WERI-Rb-1 (cell line): Measurements from ENCODE around the gene SNX6.
"Not testable (repeated sequence)": the region's sequence is repeated elsewhere in the genome, so short reads cannot be mapped to it uniquely, and the experiment has no call there.

ENCODE experiments used
- DNase-seq: peaks from one replicate; pipeline ENCODE4 v3.0.0-alpha.2; 2020
- H3K27ac ChIP-seq: fragments of 250-450 bp; sonication (Bioruptor Pico); 2 replicates; pipeline ENCODE4 v1.5.1; 2020; ENCODE audit warnings: mild to moderate bottlenecking, moderate library complexity
- H3K27me3 ChIP-seq: fragments of 250-450 bp; sonication (Bioruptor Pico); 2 replicates; pipeline ENCODE4 v1.5.1; 2021; ENCODE audit warnings: mild to moderate bottlenecking, low read depth, moderate library complexity; ENCODE audit not compliant: insufficient read depth, severe bottlenecking
- H3K36me3 ChIP-seq: fragments of 250-450 bp; sonication (Bioruptor Pico); 2 replicates; pipeline ENCODE4 v1.5.1; 2020; ENCODE audit warnings: mild to moderate bottlenecking, moderate library complexity
- H3K4me3 ChIP-seq: 2 replicates; pipeline ENCODE4 v1.5.1; 2011; ENCODE audit warnings: low read depth, mild to moderate bottlenecking, control low read depth, low read length
- H3K9me3 ChIP-seq: fragments of 250-450 bp; sonication (Bioruptor Pico); 2 replicates; pipeline ENCODE4 v1.5.1; 2021; ENCODE audit warnings: mild to moderate bottlenecking, moderate library complexity; ENCODE audit not compliant: severe bottlenecking
- TF ChIP-seq, protein P1 (sequence below): IDR thresholded peaks from 2 replicates; pipeline ENCODE4 v1.5.1; 2011; ENCODE audit warnings: low read depth, mild to moderate bottlenecking, control low read depth, inconsistent platforms, low read length

SNX6 gene

DNA sequence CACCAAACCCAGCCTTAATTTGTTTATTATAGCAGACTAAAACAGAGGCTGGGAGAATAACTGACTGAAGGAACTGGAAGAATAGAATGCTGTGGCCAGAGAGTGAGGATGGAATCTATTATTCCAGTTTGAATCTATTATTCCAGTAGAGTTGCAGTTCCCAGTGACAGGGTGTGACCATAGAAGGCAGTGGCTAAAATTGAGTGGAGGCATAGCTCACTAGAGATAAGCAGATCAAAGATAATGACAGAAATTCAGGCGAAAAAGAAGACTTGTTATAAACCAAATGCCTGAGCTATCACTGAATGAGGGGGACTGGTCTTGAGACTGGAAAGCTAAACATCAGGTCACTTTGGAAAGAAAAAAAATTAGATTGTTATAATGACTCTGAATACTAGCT lies 26.0 kb upstream of the SNX6 start:
- TF ChIP-seq, protein P1, sequence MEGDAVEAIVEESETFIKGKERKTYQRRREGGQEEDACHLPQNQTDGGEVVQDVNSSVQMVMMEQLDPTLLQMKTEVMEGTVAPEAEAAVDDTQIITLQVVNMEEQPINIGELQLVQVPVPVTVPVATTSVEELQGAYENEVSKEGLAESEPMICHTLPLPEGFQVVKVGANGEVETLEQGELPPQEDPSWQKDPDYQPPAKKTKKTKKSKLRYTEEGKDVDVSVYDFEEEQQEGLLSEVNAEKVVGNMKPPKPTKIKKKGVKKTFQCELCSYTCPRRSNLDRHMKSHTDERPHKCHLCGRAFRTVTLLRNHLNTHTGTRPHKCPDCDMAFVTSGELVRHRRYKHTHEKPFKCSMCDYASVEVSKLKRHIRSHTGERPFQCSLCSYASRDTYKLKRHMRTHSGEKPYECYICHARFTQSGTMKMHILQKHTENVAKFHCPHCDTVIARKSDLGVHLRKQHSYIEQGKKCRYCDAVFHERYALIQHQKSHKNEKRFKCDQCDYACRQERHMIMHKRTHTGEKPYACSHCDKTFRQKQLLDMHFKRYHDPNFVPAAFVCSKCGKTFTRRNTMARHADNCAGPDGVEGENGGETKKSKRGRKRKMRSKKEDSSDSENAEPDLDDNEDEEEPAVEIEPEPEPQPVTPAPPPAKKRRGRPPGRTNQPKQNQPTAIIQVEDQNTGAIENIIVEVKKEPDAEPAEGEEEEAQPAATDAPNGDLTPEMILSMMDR: no peak
- H3K27ac ChIP-seq: no peak overlapping the region
- no peak for DNase-seq

DNA sequence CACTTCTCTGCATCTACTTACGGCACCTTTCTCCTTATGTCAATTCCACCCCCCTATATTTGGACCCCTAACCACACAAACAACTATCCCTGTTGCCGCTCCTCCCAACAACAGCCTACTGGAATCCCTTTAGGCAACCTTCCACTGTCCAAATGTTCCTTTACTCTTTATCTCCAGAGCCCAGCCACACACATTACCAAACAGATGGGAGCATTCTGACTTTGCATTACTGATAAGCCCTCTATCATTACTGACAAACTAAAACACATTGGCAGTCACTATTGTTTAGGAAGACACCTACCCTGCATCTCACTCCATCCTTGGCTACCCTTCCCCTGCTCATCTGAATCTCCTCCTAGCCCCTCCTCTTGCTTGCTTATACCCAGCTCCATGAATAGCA lies 23.1 kb upstream of the SNX6 start:
- H3K36me3 ChIP-seq, H3K27ac ChIP-seq, H3K4me3 ChIP-seq, H3K9me3 ChIP-seq, DNase-seq: not testable (repeated sequence)
- peaks cover 24% of the 10 kb centered on the region for H3K27me3 ChIP-seq

More for the DNA sequence above, 26.0 kb upstream of the SNX6 start:
- Histone ChIP-seq H3K4me3 (no peak overlapping the region), H3K9me3 (no peaks in the 10 kb centered on the region), H3K27me3 (peaks cover 13% of the 10 kb centered on the region), H3K36me3 (no peaks in the 10 kb centered on the region)

DNA sequence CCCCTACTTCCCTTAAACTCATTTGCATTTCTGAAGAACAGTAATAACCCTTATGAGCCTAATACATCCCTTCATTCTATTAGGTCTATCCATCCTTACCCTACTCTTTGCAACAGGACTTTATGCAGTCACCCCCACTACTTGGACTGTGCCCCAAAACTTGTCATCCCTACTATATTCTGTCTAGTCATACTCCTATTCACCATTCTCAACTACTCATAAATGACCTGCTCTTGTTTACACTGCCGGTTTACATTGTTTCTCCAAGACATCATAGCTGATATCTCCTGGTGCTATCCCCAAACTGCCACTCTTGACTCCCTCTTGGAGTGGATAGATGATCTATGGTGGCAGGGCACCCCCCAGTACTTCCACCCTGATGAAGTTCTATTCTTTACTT lies 22.4 kb upstream of the SNX6 start:
- not testable (repeated sequence) for H3K4me3 ChIP-seq, H3K36me3 ChIP-seq, H3K27ac ChIP-seq, DNase-seq, H3K9me3 ChIP-seq
- H3K27me3 ChIP-seq: peaks cover 24% of the 10 kb centered on the region

GRCh38 chr14:34650786-34651584 lies 21.0 kb upstream of the SNX6 start:
- Histone ChIP-seq H3K27ac (no peak overlapping the region), H3K36me3 (no peaks in the 10 kb centered on the region), H3K9me3 (no peaks in the 10 kb centered on the region), H3K27me3 (peaks cover 24% of the 10 kb centered on the region), H3K4me3 (no peak overlapping the region)
- DNase-seq: no peak
- TF ChIP-seq, protein P1: no peak

GRCh38 chr14:34650006-34650405 lies 20.1 kb upstream of the SNX6 start:
- not testable (repeated sequence) for H3K36me3 ChIP-seq, H3K9me3 ChIP-seq, DNase-seq, H3K27ac ChIP-seq, H3K4me3 ChIP-seq
- peaks cover 24% of the 10 kb centered on the region for H3K27me3 ChIP-seq

DNA sequence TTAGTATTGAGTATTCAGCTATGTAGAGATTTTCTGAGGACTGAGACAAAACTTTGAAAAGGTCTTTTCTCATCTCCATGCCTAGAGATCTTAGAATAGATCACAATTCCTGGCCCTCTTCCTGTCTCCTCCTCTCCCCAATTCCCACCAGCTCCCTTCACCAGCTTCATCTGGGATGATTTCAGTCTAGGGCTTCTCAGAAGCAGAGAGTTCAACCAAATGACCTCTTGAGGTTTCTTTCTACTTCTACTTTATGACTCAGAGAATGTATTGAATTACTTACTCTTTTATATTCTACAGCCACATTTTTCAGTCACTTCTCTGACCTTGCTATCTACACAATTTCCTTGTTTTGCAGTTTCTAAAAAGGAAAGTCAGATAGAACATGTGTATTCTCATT lies 19.4 kb upstream of the SNX6 start:
- TF ChIP-seq, protein P1: no peak
- H3K36me3 ChIP-seq: no peaks in the 10 kb centered on the region
- H3K27ac ChIP-seq: no peak overlapping the region
- H3K27me3 ChIP-seq: peaks cover 24% of the 10 kb centered on the region
- no peak overlapping the region for H3K4me3 ChIP-seq
- no peaks in the 10 kb centered on the region for H3K9me3 ChIP-seq
- DNase-seq: no peak

DNA sequence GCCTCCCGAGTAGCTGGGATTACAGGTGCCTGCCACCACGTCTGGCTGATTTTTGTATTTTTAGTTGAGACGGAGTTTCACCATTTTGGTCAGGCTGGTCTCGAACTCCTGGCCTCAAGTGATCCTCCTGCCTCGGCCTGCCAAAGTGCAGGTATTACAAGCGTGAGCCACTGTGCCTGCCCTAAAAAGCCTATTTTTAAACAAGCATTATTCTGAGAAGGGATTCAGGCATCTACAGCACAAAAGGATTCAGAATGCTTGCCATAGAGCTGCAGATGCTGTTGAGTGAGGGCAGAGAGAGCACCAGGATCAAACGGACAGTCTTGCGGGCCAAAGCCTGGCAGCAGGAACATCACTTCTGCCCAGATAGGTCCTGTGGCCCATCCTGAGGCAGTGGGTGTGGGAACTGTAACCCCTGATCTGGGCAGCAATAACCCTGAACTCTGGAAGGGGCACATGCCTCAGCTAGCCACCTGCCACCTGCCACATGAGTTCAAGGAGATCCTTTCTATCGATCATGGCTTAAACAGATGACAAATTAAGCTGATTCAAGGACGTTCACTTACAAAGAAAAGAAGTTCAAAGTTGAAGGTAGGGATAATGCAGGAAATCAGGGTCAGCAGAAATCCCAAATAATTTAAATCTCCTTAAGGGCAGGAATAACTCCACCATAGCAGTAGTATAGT lies 16.8 kb upstream of the SNX6 start:
- TF ChIP-seq, protein P1: no peak
- no peak overlapping the region for H3K27ac ChIP-seq

More for the DNA sequence above, 16.8 kb upstream of the SNX6 start:
- Histone ChIP-seq H3K4me3 (no peak overlapping the region), H3K36me3 (no peaks in the 10 kb centered on the region), H3K27me3 (peaks cover 11% of the 10 kb centered on the region), H3K9me3 (no peaks in the 10 kb centered on the region)
- DNase-seq: peak; percentile 19
